MM.1S (cell line): Measurements from ENCODE around the gene POLR1F.

Experiments
- DNase-seq: peaks from one replicate; pipeline ENCODE4 v3.0.0-alpha.2; 2015
- H2AFZ ChIP-seq: fragments of 300-600 bp; sonication (generic); 2 replicates; pipeline ENCODE4 v1.6.0; 2016; ENCODE audit warnings: antibody characterized with exemption, low read length
- H3F3A ChIP-seq: fragments of 300-600 bp; sonication (generic); 2 replicates; pipeline ENCODE4 v1.6.1; 2016; ENCODE audit warnings: mild to moderate bottlenecking, antibody characterized with exemption, low read length, moderate library complexity, mixed read lengths; ENCODE audit not compliant: insufficient read depth
- H3K27ac ChIP-seq: fragments of 300-600 bp; sonication (generic); 2 replicates; pipeline ENCODE4 v1.5.1; 2016; ENCODE audit warnings: mild to moderate bottlenecking, low read length
- H3K27me3 ChIP-seq: fragments of 300-600 bp; sonication (generic); replicated peaks from 2 replicates; pipeline ENCODE4 v1.6.0; 2016; ENCODE audit warnings: low read length; ENCODE audit not compliant: insufficient read depth
- H3K36me3 ChIP-seq: fragments of 300-600 bp; sonication (generic); replicated peaks from 2 replicates; pipeline ENCODE4 v1.6.1; 2016; ENCODE audit warnings: mild to moderate bottlenecking, low read length, mixed read lengths; ENCODE audit not compliant: insufficient read depth
- H3K4me1 ChIP-seq: fragments of 300-600 bp; sonication (generic); 2 replicates; pipeline ENCODE4 v1.6.1; 2016; ENCODE audit warnings: low read length, mixed read lengths
- H3K4me2 ChIP-seq: fragments of 300-600 bp; sonication (generic); 2 replicates; pipeline ENCODE4 v1.6.0; 2016; ENCODE audit warnings: low read depth, low read length
- H3K4me3 ChIP-seq: fragments of 300-600 bp; sonication (generic); 2 replicates; pipeline ENCODE4 v1.5.1; 2016; ENCODE audit warnings: low read length, mixed read lengths
- H3K79me2 ChIP-seq: fragments of 300-600 bp; sonication (generic); 2 replicates; pipeline ENCODE4 v1.6.1; 2016; ENCODE audit warnings: mixed run types, low read length, mixed read lengths
- H3K9ac ChIP-seq: fragments of 300-600 bp; sonication (generic); 2 replicates; pipeline ENCODE4 v1.6.1; 2016; ENCODE audit warnings: low read length, mixed read lengths
- H3K9me2 ChIP-seq: fragments of 300-600 bp; sonication (generic); replicated peaks from 2 replicates; pipeline ENCODE4 v1.6.1; 2016; ENCODE audit warnings: mild to moderate bottlenecking, low read length, mixed read lengths; ENCODE audit not compliant: insufficient read depth
- H3K9me3 ChIP-seq: fragments of 300-600 bp; sonication (generic); replicated peaks from 2 replicates; pipeline ENCODE4 v1.6.1; 2016; ENCODE audit warnings: mild to moderate bottlenecking, low read length, mixed read lengths; ENCODE audit not compliant: insufficient read depth
- H4K20me1 ChIP-seq: fragments of 300-600 bp; sonication (generic); 2 replicates; pipeline ENCODE4 v1.6.1; 2016; ENCODE audit warnings: mild to moderate bottlenecking, low read length, moderate library complexity, mixed read lengths; ENCODE audit not compliant: insufficient read depth
- EZH2 ChIP-seq: fragments of 300-600 bp; sonication (generic); optimal IDR thresholded peaks from 2 replicates; pipeline ENCODE3; 2017; ENCODE audit warnings: low read depth, mild to moderate bottlenecking, antibody characterized with exemption, low read length, mixed read lengths
- EZH2phosphoT487 ChIP-seq: fragments of 300-600 bp; sonication (generic); IDR thresholded peaks from 2 replicates; pipeline ENCODE4 v1.6.1; 2018; ENCODE audit warnings: antibody characterized with exemption, low read length
- TF ChIP-seq, protein P1 (sequence below): fragments of 300-600 bp; sonication (generic); IDR thresholded peaks from 2 replicates; pipeline ENCODE4 v1.5.1; 2016; ENCODE audit warnings: antibody characterized with exemption, low read length, mixed read lengths

Gene POLR1F

DNA sequence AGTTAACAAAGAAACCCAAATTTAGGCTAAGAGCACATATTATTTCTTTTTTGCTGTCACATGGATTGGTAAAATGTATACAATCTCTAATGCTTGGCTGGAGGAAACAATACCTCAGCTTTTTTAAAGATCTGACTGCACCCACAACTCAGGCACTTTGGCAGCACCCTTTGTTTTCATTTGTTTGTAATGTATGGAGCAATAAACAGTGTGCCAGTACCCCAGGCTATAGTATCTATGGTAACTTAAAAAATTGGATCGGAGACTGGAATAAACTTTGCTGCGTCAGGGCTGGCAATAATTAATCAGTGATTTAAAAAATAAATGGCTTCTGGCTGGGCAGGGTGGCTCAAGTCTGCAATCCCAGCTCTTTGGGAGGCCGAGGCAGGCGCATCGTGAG, 27.2 kb downstream of the POLR1F start:
- no peak overlapping the region for H3K4me2 ChIP-seq
- H3K79me2 ChIP-seq = no peaks in the 10 kb centered on the region
- H3K27ac ChIP-seq = no peak overlapping the region
- no peaks in the 10 kb centered on the region for H3K36me3 ChIP-seq
- H2AFZ ChIP-seq = no peak overlapping the region
- H3K4me3 ChIP-seq = no peak overlapping the region
- no peak overlapping the region for H3K9ac ChIP-seq
- no peaks in the 10 kb centered on the region for H3K9me3 ChIP-seq
- no peaks in the 10 kb centered on the region for H4K20me1 ChIP-seq
- H3K4me1 ChIP-seq = peaks cover 6% of the 10 kb centered on the region
- 0 out of 2 replicates have a peak, but pooled peaks cover 2% of the 10 kb centered on the region for H3F3A ChIP-seq
- no peaks in the 10 kb centered on the region for H3K27me3 ChIP-seq
- no peaks in the 10 kb centered on the region for H3K9me2 ChIP-seq
- TF ChIP-seq EZH2phosphoT487 (no peak), EZH2 (no peak)
- TF ChIP-seq, protein P1, sequence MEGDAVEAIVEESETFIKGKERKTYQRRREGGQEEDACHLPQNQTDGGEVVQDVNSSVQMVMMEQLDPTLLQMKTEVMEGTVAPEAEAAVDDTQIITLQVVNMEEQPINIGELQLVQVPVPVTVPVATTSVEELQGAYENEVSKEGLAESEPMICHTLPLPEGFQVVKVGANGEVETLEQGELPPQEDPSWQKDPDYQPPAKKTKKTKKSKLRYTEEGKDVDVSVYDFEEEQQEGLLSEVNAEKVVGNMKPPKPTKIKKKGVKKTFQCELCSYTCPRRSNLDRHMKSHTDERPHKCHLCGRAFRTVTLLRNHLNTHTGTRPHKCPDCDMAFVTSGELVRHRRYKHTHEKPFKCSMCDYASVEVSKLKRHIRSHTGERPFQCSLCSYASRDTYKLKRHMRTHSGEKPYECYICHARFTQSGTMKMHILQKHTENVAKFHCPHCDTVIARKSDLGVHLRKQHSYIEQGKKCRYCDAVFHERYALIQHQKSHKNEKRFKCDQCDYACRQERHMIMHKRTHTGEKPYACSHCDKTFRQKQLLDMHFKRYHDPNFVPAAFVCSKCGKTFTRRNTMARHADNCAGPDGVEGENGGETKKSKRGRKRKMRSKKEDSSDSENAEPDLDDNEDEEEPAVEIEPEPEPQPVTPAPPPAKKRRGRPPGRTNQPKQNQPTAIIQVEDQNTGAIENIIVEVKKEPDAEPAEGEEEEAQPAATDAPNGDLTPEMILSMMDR = no peak
- no peak for DNase-seq

DNA sequence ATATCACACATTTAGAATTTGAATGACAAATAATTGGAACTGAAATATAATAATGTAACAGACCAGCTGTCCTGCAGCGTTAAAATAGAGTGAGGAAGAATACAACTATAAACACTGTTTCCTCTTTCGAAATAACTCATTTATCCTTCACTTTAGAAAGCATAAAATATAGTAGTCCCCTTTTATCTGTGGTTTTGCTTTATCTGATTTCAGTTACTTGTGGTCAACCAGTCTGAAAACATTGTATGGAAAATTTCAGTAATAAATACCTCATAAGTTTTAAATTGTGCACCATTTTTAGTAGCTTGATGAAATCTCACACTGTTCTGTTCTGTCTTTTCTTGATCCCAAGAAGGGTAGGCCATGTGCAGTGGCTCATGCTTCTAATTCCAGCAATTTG, 31.7 kb downstream of the POLR1F start:
- Histone ChIP-seq H2AFZ (peak overlapping the region; percentile 11; the same call in 1 of the 2 replicates), H3K9ac (no peak overlapping the region), H3K27ac (peak overlapping the region; percentile 14; the same call in 1 of the 2 replicates), H3K4me3 (no peak overlapping the region), H3K79me2 (no peaks in the 10 kb centered on the region), H4K20me1 (no peaks in the 10 kb centered on the region), H3F3A (0 out of 2 replicates have a peak, but pooled peaks cover 2% of the 10 kb centered on the region), H3K36me3 (no peaks in the 10 kb centered on the region), H3K4me1 (peaks cover 6% of the 10 kb centered on the region), H3K9me3 (no peaks in the 10 kb centered on the region), H3K9me2 (no peaks in the 10 kb centered on the region), H3K4me2 (peak overlapping the region; percentile 28), H3K27me3 (no peaks in the 10 kb centered on the region)
- peak; percentile 38 for DNase-seq
- TF ChIP-seq, protein P1 = no peak
- TF ChIP-seq EZH2 (no peak), EZH2phosphoT487 (no peak)

DNA sequence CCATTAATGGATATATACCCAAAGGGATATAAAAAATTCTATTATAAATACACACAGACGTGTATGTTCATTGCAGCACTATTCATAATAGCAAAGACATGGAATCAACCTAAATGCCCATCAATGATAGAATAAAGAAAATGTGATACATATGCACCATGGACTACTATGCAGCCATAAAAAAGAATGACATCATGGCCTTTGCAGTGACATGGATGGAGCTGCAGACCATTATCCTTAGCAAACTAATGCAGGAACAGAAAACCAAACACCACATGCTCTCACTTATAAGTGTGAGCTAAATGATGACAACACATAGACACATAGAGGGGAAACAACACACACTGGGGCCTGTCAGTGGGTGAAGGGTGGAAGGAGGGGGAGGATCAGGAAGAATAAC, 33.0 kb downstream of the POLR1F start:
- Histone ChIP-seq H3K27ac (no peak overlapping the region), H3K4me2 (no peak overlapping the region), H3K36me3 (no peaks in the 10 kb centered on the region), H3K9ac (no peak overlapping the region), H3K79me2 (no peaks in the 10 kb centered on the region), H3K4me3 (no peak overlapping the region), H2AFZ (no peak overlapping the region), H4K20me1 (no peaks in the 10 kb centered on the region), H3K27me3 (no peaks in the 10 kb centered on the region), H3K4me1 (peaks cover 6% of the 10 kb centered on the region), H3F3A (0 out of 2 replicates have a peak, but pooled peaks cover 2% of the 10 kb centered on the region), H3K9me2 (no peaks in the 10 kb centered on the region), H3K9me3 (no peaks in the 10 kb centered on the region)
- TF ChIP-seq EZH2phosphoT487 = no peak
- TF ChIP-seq EZH2 = no peak
- TF ChIP-seq, protein P1 = no peak
- no peak for DNase-seq
